GM19238 (cell line): ENCODE results near the gene RALY.
"Not testable (repeated sequence)": the region's sequence is repeated elsewhere in the genome, so short reads cannot be mapped to it uniquely, and the experiment has no call there.

ENCODE experiments used
- DNase-seq: peaks from one replicate; pipeline ENCODE4 v3.0.0; 2011; ENCODE audit warnings: low spot score; ENCODE audit not compliant: insufficient read length

RALY gene

GRCh38 chr20:34104059-34104458, 110.3 kb downstream of the RALY start:
- no peak for DNase-seq

GRCh38 chr20:34105978-34106675, 112.4 kb downstream of the RALY start:
- DNase-seq: no peak

GRCh38 chr20:34108616-34109174, 115.0 kb downstream of the RALY start:
- no peak for DNase-seq

- no peak for DNase-seq
Measured at GRCh38 chr20:34109442-34109841, 115.7 kb downstream of the RALY start.

GRCh38 chr20:34110025-34110744, 116.5 kb downstream of the RALY start:
- no peak for DNase-seq

- no peak for DNase-seq
Measured at GRCh38 chr20:34110745-34111641, 117.3 kb downstream of the RALY start.

- DNase-seq: peak; percentile 92
Measured at GRCh38 chr20:34111702-34112599, 118.2 kb downstream of the RALY start, which contains the start of gene EIF2S2. EIF2S2 (minus strand) TSS chr20:34112243; CDS start chr20:34112110, 133 bp downstream.

- DNase-seq: no peak
Measured at GRCh38 chr20:34112600-34113101, 118.9 kb downstream of the RALY start.

GRCh38 chr20:34114809-34115208, 121.1 kb downstream of the RALY start:
- no peak for DNase-seq

GRCh38 chr20:34115232-34115631, 121.5 kb downstream of the RALY start:
- DNase-seq: no peak

- no peak for DNase-seq
Measured at GRCh38 chr20:34120213-34120612, 126.5 kb downstream of the RALY start.

- no peak for DNase-seq
Measured at GRCh38 chr20:34122274-34122980, 128.7 kb downstream of the RALY start.

GRCh38 chr20:34123309-34123708, 129.6 kb downstream of the RALY start:
- DNase-seq: no peak

- DNase-seq: peak; percentile 32
Measured at GRCh38 chr20:34124469-34125249, 130.9 kb downstream of the RALY start.

GRCh38 chr20:34127792-34128191, 134.1 kb downstream of the RALY start:
- no peak for DNase-seq

GRCh38 chr20:34129518-34130162, 135.9 kb downstream of the RALY start:
- DNase-seq: peak; percentile 50

- no peak for DNase-seq
Measured at GRCh38 chr20:34131491-34131890, 137.8 kb downstream of the RALY start.

- DNase-seq: not testable (repeated sequence)
Measured at GRCh38 chr20:34132491-34132890, 138.8 kb downstream of the RALY start.
